ENCODE data around the gene DPPA2.

GRCh38 chr3:109334572-109334971, 18.3 kb upstream of the DPPA2 start:
- no peak for TF ChIP-seq EP300 (IDR thresholded peaks at IDR 0.05)
- TF ChIP-seq, protein P1, sequence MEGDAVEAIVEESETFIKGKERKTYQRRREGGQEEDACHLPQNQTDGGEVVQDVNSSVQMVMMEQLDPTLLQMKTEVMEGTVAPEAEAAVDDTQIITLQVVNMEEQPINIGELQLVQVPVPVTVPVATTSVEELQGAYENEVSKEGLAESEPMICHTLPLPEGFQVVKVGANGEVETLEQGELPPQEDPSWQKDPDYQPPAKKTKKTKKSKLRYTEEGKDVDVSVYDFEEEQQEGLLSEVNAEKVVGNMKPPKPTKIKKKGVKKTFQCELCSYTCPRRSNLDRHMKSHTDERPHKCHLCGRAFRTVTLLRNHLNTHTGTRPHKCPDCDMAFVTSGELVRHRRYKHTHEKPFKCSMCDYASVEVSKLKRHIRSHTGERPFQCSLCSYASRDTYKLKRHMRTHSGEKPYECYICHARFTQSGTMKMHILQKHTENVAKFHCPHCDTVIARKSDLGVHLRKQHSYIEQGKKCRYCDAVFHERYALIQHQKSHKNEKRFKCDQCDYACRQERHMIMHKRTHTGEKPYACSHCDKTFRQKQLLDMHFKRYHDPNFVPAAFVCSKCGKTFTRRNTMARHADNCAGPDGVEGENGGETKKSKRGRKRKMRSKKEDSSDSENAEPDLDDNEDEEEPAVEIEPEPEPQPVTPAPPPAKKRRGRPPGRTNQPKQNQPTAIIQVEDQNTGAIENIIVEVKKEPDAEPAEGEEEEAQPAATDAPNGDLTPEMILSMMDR (IDR thresholded peaks at IDR 0.05) = no peak
